ENCODE measurements around the gene ENDOU.

ENDOU gene

DNA sequence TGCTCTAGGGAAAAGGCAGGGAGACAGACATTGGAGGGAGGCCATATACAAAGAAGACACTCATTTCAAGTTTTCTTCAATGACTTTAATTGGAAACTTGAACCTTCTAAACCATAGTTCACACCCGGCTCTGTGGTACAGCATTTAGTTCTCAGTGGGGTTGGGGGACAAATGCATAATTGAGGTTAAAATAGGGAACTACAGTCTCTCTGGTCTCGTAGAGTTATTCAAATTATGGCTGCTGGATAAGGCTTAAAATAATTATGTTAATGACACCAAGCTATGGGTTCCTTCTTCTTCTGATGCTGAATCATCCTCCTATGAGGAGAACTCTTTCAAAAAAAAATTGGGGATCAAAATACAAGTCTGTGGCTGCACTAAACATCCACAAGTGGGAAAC, 15.6 kb downstream of the ENDOU start:
- no peak overlapping the region for H3K4me3 ChIP-seq (ENCODE audit: low read depth in 1 of 2, low read length in 2 of 2)
- no peak for DNase-seq
- H2AFZ ChIP-seq (ENCODE audit: low read depth, low read length), result no peak overlapping the region
- ATAC-seq (ENCODE audit: insufficient read depth, low read depth), result no peak
- TF ChIP-seq EZH2 (IDR thresholded peaks at IDR 0.05; ENCODE audit: borderline replicate concordance, low read depth, low read length, severe bottlenecking), result no peak
- TF ChIP-seq, protein P1, sequence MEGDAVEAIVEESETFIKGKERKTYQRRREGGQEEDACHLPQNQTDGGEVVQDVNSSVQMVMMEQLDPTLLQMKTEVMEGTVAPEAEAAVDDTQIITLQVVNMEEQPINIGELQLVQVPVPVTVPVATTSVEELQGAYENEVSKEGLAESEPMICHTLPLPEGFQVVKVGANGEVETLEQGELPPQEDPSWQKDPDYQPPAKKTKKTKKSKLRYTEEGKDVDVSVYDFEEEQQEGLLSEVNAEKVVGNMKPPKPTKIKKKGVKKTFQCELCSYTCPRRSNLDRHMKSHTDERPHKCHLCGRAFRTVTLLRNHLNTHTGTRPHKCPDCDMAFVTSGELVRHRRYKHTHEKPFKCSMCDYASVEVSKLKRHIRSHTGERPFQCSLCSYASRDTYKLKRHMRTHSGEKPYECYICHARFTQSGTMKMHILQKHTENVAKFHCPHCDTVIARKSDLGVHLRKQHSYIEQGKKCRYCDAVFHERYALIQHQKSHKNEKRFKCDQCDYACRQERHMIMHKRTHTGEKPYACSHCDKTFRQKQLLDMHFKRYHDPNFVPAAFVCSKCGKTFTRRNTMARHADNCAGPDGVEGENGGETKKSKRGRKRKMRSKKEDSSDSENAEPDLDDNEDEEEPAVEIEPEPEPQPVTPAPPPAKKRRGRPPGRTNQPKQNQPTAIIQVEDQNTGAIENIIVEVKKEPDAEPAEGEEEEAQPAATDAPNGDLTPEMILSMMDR (IDR thresholded peaks at IDR 0.05; ENCODE audit: borderline replicate concordance, extremely low read depth, low read length, poor library complexity, severe bottlenecking), result no peak
- no peak overlapping the region for H3K27ac ChIP-seq (ENCODE audit: low read length)
- no peak overlapping the region for H3K9ac ChIP-seq (ENCODE audit: low read depth, low read length)
- peaks cover 27% of the 10 kb centered on the region for H3K79me2 ChIP-seq (ENCODE audit: insufficient read depth, low read length)
- no peaks in the 10 kb centered on the region for H3K36me3 ChIP-seq (ENCODE audit: insufficient read depth, low read length)
- no peaks in the 10 kb centered on the region for H3K27me3 ChIP-seq (ENCODE audit: insufficient read depth, low read length, poor library complexity)
- no peaks in the 10 kb centered on the region; the same call in 1 of the 2 replicates for H4K20me1 ChIP-seq (ENCODE audit: insufficient read depth, low read length)
- H3K4me2 ChIP-seq (ENCODE audit: insufficient read depth, low read length), result no peak overlapping the region
- H3K4me1 ChIP-seq (ENCODE audit: insufficient read depth, low read length), result peaks cover 22% of the 10 kb centered on the region
- H3K9me3 ChIP-seq (ENCODE audit: insufficient read depth, low read length, severe bottlenecking), result no peaks in the 10 kb centered on the region

DNA sequence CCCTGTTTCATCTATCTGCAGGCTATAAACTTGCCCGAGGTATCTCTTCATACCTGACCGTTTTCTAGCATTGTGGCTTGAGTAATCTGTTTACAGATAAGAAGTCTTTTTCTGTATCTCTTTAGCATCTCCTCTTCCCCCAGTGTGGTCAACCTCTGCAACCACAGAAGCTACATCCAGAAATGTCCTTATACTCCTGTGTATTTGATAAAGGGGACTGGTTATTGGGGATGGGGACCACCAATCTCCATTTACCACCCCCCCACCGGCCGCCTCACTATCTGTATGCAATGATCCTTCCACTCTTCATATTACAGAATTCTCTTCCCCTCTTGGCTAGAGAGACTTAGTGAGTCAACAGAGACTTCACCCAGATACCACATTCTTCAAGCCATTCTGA, 16.1 kb downstream of the ENDOU start:
- TF ChIP-seq EZH2 (IDR thresholded peaks at IDR 0.05; ENCODE audit: borderline replicate concordance, low read depth, low read length, severe bottlenecking), result no peak
- TF ChIP-seq, protein P1 (IDR thresholded peaks at IDR 0.05; ENCODE audit: borderline replicate concordance, extremely low read depth, low read length, poor library complexity, severe bottlenecking), result no peak
- Histone ChIP-seq H3K36me3 (ENCODE audit: insufficient read depth, low read length) (no peaks in the 10 kb centered on the region), H3K4me3 (ENCODE audit: low read depth in 1 of 2, low read length in 2 of 2) (no peak overlapping the region), H3K4me1 (ENCODE audit: insufficient read depth, low read length) (peaks cover 25% of the 10 kb centered on the region), H3K27me3 (ENCODE audit: insufficient read depth, low read length, poor library complexity) (no peaks in the 10 kb centered on the region), H3K9me3 (ENCODE audit: insufficient read depth, low read length, severe bottlenecking) (no peaks in the 10 kb centered on the region), H3K27ac (ENCODE audit: low read length) (no peak overlapping the region), H3K9ac (ENCODE audit: low read depth, low read length) (no peak overlapping the region), H4K20me1 (ENCODE audit: insufficient read depth, low read length) (no peaks in the 10 kb centered on the region; the same call in 1 of the 2 replicates), H2AFZ (ENCODE audit: low read depth, low read length) (no peak overlapping the region), H3K4me2 (ENCODE audit: insufficient read depth, low read length) (no peak overlapping the region), H3K79me2 (ENCODE audit: insufficient read depth, low read length) (peaks cover 30% of the 10 kb centered on the region)
- DNase-seq, result no peak
- ATAC-seq (ENCODE audit: insufficient read depth, low read depth), result no peak

DNA sequence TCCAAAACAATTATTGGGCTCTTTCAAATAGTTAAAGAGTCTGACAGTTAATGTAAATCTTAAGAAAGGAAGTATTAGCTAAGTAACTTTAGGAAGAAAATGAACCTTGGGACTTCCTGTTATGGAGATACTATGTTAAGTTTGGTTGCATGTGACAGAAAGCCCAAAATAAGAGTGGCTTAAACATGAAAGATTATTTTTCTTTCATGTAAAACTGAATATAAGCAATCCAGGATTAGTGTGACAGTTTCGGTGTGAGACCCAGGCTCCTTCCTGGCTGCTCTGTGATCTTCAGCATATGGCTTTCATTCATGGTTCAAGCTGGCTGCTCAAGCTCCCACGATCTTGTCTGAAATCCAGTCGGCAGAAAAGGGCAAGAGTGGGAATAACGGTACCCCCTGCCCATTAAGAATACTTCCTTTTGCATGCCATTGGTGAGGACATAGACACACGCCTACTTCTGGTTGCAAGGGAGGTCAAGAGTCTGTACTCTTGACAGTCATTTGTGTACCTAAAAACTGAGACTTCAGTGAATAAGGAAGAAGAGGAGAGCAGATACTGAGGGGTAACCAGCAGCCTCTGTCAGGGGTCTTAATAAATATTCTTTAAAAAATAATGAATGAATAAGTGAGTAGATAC, 17.3 kb downstream of the ENDOU start:
- Histone ChIP-seq H3K4me2 (ENCODE audit: insufficient read depth, low read length) (peak overlapping the region; percentile 69; the same call in 1 of the 2 replicates), H3K79me2 (ENCODE audit: insufficient read depth, low read length) (peaks cover 43% of the 10 kb centered on the region), H3K27me3 (ENCODE audit: insufficient read depth, low read length, poor library complexity) (no peaks in the 10 kb centered on the region), H3K27ac (ENCODE audit: low read length) (peak overlapping the region; percentile 1; the same call in 1 of the 2 replicates), H3K9ac (ENCODE audit: low read depth, low read length) (no peak overlapping the region), H3K9me3 (ENCODE audit: insufficient read depth, low read length, severe bottlenecking) (no peaks in the 10 kb centered on the region), H3K4me1 (ENCODE audit: insufficient read depth, low read length) (peaks cover 37% of the 10 kb centered on the region), H3K4me3 (ENCODE audit: low read depth in 1 of 2, low read length in 2 of 2) (no peak overlapping the region), H3K36me3 (ENCODE audit: insufficient read depth, low read length) (no peaks in the 10 kb centered on the region), H2AFZ (ENCODE audit: low read depth, low read length) (no peak overlapping the region), H4K20me1 (ENCODE audit: insufficient read depth, low read length) (no peaks in the 10 kb centered on the region; the same call in 1 of the 2 replicates)
- DNase-seq (no peak), ATAC-seq (ENCODE audit: insufficient read depth, low read depth) (no peak)
- TF ChIP-seq, protein P1 (IDR thresholded peaks at IDR 0.05; ENCODE audit: borderline replicate concordance, extremely low read depth, low read length, poor library complexity, severe bottlenecking), result no peak
- TF ChIP-seq EZH2 (IDR thresholded peaks at IDR 0.05; ENCODE audit: borderline replicate concordance, low read depth, low read length, severe bottlenecking), result no peak
